GM21526 (cell line): Measurements from ENCODE around the gene ST3GAL3.

Source experiments
- ATAC-seq: cut with Tn5 transposase; IDR thresholded peaks from one replicate; pipeline ENCODE4 v1.9.1; 2021; ENCODE audit warnings: moderate library complexity; ENCODE audit not compliant: unreplicated experiment, low FRiP score

ST3GAL3 gene

DNA sequence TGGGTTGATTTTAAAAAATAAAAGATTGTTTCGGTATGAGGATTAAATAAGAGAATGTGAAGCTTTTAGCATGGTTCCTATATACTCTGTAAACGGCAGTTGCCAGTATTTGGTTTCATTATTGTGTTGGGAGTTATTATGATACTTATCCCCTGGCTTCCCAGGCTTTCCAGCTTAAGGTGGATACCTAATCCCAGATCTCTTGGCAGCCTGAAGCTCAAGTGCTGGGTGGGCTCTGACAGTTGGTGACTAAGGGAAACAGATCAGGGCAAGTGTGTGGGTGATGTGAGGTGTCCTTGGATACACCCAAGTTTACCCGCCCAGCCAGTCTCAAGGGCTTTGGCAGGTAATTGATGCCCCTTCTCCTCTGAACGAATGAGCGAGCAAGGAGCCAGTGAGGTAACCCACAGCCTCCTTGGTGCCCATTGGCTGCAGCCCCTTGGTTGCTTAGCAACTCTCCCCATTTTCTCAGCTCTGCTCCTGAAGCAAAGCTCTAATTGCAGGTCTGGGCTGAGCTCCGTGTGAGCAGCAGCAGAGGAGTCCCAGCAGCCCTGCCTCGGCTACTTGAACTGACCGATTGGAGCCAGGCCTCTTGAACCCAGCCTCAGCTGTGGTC lies 245.5 kb downstream of the ST3GAL3 start:
- ATAC-seq, result no peak

DNA sequence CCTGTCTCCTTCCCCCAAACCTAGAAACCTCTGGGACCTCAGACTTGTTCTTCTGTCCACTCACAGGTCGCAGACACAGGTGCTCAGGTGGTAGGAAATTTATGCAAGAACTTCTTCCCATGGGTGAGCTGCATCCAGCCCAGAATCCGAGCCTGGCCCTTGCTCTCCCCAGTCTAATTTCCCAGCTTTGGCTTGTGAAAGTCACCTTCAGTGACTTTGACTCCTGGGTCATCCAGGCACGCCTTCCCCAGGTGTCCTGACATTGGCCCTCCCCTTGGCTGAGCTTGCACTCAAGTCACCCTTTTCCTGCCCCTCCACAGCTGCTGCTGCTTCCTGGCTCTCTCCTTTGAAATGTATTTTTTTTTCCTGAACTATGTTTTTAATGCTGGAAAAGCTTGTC lies 246.0 kb downstream of the ST3GAL3 start:
- no peak for ATAC-seq

DNA sequence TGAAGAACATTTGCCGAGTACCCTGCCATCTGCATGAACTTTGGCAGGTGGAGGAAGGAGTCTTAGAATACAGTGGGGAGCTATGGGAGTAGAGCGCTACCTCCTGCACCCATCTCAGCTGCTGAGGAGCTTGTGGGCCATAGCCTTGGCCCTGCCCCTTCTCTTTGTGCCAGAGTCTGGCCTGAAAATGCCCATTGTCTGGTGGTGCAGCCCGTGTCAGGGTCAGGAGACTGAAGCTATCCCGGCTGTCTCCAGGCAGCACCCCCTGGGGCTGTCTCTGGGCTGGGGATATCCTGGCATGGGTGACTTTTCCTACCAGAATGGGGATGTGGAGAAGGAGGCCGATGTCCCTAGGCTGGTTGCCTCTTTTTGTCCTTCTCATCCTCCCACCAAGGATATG lies 246.7 kb downstream of the ST3GAL3 start:
- no peak for ATAC-seq

DNA sequence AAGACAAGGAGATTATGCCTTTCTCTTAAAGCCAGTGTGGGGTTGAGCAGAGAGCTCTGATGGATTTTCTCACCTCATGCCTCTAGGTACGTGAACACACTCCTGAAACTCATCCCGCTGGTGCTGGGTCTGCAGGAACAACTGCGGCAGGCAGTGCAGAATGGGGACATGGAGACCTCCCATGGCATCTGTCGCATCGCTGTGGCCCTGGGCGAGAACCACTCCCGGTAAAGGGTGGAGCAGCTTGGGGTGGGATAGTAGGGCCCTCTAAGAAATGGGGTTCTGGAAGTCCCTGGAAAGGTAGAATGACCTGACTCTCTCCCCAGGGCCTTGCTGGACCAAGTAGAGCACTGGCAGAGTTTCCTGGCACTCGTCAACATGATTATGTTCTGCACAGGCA lies 248.9 kb downstream of the ST3GAL3 start:
- no peak for ATAC-seq

DNA sequence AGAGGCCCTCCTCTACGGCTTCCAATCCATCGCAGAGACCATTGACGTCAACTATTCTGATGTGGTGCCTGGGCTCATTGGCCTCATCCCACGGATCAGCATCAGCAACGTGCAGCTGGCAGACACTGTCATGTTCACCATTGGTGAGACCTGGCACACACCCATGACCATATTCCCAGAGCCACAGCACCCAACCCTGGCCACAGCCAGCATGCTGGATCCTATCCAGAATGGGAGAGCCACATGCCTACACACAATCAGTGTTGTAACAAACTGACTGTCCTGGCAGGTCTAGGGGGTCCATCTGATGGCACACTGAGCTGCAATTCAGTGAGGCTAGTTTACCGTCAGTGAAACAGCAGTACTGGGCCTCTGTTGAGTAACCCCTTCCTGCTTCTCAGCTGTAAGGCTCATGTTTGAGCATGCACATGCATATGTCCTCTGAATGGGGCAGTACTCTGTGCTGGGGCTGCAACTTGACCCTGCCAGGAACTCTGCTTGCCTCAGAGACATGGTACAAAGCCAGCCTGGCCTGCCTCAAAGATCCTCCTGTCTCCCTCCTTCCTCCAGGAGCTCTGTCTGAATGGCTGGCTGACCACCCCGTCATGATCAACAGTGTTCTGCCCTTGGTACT lies 250.2 kb downstream of the ST3GAL3 start:
- ATAC-seq, result no peak

DNA sequence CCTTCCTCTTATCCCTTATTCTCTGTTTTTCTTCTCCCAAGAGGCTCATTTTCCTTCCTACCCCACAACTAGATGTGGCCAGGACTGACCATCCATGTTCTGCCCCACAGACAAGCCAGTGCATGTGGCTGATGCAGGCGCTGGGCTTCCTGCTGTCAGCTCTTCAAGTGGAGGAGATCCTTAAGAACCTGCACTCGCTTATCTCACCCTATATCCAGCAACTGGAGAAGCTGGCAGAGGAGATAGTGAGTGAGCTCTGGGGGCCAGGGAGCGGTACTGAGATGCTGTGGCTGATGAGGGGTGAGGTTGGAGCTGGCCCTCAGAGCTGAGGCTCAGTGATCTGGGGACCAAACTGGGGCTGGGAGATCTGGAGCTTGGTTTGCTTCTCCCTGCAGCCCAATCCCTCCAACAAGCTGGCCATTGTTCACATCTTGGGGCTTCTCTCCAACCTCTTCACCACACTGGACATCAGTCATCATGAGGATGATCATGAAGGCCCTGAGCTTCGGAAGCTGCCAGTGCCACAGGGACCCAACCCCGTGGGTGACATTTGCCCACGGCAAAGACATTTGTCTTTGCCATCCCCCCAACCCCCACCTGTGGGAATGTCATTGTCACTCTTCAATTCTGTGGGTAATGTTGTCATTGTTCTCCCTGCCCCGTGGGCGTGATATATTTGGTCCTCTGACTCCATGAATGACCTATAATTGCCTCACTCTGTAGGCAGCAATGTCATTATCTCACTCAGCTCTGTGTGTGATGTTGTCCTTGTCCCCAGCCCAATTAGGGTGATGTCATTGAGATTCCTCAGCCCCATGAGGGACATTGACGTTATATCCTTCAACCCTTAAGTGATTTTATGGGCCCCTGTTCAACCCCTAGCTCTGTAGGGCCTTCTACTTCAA lies 251.3 kb downstream of the ST3GAL3 start:
- ATAC-seq, result no peak

DNA sequence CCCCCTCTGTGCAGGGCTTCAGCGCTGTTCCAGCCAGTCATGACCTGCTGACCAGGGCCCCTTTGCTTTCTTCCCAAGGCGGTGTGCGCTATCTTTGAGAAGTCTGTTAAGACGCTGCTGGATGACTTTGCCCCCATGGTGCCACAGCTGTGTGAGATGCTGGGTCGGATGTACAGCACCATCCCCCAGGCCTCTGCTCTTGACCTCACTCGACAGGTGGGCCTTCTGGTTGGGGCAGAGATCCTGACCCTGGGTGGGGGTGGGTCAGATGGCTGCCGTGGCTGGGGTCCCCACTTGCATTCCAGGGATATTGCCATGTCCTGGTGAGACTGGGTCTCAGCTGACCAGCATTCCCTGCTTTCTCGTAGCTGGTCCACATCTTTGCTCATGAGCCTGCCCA lies 253.5 kb downstream of the ST3GAL3 start:
- ATAC-seq, result no peak

DNA sequence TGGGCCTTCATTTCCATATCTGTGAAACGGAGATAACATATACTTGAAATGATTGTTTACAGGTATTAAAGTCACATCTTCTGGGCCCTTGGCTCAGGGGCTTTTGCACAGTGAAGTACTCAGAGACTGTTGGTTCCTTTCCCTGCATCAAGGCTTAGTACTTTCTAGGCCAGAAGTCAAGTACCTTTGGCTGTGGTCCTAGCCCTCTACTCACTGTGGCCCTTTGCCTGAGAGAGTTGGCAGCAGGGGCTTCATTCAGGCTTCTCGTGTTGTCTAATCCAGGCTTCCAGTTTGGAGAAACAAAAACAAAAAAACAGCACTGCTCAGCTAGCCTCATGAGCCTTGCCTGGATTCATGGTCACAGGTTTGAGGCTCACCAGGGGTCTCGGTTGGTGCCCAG lies 254.4 kb downstream of the ST3GAL3 start:
- ATAC-seq, result no peak

DNA sequence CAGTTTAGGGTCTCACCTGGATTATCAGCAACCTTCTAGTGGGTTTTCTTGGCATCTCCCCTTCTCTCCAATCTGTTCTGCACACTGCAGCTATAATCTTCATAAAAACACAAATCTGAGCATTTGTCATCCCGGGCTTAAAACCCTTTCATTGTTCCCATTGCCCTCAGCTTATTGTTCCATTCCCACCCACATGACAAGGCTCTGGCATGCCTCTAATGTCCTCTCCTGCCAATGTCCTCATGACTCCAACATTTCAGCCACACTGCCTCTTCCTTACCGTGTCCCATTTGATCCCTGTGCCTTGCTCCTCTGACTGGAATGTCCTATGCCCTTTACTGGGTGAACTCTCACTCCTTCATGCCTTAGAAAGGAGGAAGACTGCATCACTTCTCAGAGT lies 255.0 kb downstream of the ST3GAL3 start:
- no peak for ATAC-seq

DNA sequence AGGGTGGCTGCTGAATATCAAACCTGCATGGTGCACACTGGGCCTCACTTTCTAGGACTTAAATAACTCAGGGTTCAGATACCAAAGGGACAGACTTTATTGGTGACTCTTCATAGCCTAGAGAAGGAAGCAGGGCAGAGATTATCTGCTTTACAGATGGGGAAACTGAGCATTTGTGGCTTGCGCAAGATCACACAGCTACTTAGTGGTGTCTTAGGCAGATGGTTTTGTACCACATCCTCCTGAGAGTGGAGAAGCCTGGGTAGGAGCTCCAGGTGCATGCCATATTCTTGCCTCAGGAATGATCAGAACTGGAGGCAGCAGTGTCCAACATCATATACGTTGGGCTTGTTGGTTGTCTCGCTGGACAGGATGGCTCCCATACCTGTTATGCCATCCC lies 255.7 kb downstream of the ST3GAL3 start:
- ATAC-seq, result no peak

DNA sequence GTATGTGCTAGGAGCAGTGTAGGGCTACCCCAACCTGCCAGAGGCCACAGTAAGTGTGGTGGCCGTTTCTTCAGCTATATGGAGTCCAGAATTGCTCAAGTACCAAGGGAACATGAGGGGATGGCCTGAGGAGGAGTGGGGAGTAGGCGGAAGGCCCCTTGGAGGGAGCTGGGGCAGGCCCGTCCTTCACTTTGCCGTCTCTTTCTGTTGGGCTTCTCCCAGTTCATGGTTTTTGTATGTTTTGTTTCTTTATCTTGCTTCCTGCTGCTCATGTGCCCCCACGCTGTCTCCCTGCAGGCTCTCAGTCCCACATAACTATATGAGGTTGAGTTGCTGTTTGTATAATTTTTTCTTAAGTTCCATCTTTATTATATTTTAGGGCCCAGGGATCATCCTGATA lies 256.6 kb downstream of the ST3GAL3 start:
- no peak for ATAC-seq

DNA sequence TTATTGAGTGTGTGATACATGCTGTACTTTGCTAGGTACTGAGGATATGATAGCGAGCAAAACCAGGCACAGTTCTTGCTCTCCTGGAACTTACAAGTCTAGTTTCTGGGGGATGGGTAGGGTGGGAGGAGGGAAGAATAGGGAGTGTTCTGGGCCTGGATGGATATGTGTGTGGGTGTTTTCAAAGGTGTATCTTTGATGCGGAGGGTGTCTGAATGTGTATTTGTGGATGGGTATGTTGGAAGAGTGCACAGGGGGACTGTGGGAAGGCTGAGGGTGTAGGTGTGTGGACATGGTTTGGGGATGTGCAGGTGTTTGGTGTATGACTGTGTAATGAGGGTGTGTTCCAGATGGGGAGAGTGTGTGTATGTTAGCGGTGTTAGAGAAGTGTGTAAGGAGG lies 258.0 kb downstream of the ST3GAL3 start:
- no peak for ATAC-seq

DNA sequence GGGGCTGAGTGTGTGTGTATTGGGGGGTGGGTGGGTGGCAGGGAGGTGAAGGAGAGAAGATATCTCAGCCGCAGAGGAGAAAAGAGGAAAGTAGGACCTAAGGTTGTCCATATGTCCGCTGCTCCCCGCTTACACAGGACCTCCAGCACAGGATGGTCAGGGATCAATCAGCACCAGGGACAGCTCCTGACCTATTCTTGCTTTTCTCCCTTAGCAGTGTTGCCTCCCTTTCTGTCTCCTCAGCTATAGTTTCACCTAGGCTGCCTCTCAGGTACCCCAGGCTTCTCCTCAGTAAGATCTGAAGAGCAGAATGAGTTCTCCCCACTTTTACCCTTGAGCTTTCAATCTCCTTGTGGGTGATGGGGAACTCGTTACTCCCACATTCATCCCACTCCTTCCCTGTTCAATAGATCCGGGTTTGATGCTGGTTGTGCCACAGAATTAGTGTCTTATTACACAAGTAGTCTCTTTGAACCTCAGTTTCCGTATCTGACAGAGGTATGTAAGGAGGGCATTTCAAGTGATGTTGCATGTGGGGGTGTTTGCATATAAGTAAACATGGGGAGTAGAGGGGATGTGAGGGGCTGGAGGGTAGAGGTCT lies 261.1 kb downstream of the ST3GAL3 start:
- no peak for ATAC-seq

DNA sequence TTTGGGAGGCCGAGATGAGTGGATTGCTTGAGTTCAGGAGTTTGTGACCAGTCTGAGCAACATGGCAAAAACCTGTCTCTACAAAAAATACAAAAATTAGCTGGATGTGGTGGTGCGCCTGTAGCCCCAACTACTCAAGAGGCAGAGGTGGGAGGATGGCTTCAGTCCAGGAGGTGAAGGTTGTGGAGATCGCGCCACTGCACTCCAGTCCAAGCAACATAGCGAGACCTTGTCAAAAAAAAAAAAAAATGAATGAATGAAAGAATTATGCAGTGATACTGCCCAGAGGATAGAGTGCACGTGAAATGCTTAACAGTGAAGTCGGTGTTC lies 262.0 kb downstream of the ST3GAL3 start:
- no peak for ATAC-seq

DNA sequence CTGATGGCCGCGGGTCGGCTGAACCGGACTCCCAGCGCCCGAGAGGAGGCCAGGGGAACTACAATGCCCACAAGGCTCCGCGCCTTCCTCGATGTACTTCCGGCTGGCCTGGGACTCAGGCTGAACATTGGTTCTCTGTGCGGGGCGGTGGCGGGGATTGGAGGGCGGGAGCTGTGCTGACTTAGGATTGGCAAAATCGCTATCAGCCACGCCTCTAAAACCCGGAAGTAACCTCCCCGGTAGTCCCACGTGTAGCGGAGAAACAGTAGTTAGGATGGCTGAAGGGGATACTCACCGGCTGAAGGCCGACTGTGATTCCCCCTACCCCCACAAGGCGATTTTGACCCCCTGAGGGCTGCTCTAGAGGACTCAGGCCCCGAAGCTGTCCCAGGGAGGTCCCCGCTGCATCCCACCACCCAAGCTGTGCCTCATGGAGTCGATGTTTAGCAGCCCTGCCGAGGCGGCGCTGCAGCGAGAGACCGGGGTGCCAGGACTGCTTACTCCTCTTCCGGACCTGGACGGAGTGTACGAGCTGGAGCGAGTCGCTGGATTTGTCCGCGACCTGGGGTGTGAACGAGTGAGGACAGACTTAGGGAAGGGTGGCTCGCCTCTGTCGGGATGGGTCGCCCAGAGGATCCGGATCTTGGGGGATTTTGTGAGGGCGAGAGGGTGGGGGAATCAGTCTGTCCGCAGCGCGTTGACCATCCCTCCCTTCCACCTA lies 262.6 kb downstream of the ST3GAL3 start, which contains the start of gene DPH2:
Gene DPH2, plus strand, starts transcription at position 265 of the 721 bp plus-strand sequence. Its CDS starts 166 bp downstream, at position 431.
- ATAC-seq, result peak; percentile 73

DNA sequence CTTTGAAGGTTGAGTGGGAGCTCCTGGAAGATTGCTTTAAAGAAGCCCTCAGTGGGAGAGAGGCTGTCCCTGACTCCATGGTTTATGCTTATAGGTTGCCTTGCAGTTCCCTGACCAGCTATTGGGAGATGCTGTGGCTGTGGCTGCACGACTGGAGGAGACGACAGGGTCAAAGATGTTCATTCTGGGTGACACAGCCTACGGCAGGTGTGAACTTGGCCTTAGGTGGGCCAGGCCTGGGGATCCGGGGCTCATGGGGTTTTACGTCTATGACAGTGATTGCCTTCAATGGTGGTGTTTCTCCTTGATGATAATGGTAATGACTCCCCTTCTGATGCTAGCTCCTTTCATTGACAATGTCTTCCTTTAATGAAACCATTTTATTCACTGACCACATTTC lies 263.2 kb downstream of the ST3GAL3 start:
- no peak for ATAC-seq

DNA sequence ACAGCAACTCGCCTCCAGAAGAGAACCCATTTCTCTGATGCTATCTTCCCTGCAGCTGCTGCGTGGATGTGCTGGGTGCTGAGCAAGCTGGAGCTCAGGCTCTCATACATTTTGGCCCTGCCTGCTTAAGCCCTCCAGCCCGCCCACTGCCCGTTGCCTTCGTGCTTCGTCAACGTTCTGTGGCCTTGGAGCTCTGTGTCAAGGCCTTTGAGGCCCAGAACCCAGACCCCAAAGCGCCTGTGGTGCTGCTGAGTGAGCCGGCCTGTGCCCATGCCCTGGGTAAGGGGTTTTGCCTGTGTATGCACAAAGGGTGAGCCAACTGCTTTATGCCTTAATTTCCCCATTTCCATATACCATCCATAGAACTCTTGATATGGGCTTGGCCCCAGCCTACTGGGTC lies 263.6 kb downstream of the ST3GAL3 start:
- ATAC-seq, result no peak

DNA sequence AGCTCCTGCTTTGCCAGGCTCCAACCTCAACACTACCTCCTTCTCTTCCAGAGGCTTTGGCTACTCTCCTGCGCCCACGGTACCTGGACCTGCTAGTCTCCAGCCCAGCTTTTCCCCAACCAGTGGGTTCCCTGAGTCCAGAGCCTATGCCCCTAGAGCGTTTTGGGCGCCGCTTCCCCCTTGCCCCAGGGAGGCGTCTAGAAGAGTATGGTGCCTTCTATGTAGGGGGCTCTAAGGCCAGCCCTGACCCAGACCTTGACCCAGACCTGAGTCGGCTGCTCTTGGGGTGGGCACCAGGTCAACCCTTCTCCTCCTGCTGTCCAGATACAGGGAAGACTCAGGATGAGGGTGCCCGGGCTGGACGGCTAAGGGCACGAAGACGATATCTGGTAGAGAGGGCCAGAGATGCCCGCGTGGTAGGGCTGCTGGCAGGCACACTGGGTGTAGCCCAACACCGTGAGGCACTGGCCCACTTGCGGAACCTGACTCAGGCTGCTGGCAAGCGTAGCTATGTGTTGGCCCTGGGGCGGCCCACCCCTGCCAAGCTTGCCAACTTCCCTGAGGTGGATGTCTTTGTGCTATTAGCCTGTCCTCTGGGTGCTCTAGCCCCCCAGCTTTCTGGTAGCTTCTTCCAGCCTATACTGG lies 264.1 kb downstream of the ST3GAL3 start:
- ATAC-seq, result no peak

DNA sequence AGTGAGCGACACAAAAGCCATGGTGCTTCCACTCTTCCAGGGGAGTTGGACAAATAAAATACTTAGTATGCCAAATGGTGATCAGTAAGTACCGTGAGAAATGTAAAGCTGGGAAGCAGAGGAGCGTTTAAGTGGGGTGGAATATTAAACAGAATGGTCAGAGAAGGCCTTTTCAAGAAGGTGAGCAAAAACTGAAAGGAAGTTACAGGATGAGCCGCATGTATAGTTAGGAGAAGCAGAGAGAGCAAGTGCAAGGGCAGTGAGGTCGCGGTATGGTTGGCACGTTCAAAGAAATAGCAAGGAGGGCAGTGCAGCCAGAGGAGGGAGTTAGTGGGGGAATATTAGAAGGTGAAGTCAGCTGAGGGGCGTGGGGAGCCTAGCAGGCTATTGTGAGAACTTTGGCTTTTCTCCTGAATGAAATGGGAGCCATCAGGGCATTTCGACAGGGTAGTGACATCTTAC lies 266.7 kb downstream of the ST3GAL3 start:
- no peak for ATAC-seq
